ENCODE measurements around the gene NRXN3.

Gene NRXN3

DNA sequence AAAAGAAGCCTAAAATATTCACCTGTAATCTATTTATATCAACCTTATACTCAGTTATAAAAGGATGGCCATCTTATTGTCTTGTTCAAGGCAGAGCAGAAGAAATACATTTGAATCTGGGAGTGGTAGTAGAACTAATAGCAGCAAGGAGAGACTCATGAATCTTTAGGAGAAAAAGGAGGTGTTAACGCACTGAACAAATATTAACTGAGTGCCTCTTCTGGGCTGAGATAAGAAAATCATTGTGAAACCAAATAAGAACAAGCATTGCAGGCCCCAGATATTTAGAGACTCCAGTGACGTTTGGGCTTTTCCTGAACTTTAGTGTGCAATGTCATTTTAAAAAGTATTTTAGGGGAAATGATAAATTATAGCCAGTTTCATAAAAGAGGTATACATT, 1250.6 kb downstream of the NRXN3 start:
- no peak for DNase-seq (ENCODE audit: low read depth)
- no peak overlapping the region for H3K4me3 ChIP-seq (ENCODE audit: low read depth, low read length)
- TF ChIP-seq, protein P1, sequence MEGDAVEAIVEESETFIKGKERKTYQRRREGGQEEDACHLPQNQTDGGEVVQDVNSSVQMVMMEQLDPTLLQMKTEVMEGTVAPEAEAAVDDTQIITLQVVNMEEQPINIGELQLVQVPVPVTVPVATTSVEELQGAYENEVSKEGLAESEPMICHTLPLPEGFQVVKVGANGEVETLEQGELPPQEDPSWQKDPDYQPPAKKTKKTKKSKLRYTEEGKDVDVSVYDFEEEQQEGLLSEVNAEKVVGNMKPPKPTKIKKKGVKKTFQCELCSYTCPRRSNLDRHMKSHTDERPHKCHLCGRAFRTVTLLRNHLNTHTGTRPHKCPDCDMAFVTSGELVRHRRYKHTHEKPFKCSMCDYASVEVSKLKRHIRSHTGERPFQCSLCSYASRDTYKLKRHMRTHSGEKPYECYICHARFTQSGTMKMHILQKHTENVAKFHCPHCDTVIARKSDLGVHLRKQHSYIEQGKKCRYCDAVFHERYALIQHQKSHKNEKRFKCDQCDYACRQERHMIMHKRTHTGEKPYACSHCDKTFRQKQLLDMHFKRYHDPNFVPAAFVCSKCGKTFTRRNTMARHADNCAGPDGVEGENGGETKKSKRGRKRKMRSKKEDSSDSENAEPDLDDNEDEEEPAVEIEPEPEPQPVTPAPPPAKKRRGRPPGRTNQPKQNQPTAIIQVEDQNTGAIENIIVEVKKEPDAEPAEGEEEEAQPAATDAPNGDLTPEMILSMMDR (IDR thresholded peaks at IDR 0.05; ENCODE audit: low read depth, low read length, missing control alignments), result no peak
- in situ Hi-C loops (cut with HindIII; ENCODE audit: low sequenced_read_pairs), result no loop called here

DNA sequence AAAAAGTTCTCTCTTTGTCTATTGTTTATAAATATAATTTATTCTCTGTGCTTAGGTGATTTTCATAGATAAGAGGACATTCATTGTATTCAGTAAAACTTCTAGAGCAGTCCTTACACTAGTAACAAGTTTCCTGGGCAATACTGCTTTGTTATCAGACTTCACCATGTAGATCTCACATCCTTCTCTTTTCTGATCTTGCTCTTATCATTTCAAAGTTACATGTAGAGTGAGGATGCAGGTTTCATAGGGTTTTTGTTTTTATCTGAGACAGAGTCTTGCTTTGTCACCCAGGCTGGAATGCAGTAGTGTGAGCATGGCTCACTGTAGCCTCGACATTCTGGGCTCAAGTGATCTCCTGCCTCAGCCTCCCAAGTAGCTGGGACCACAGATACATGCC, 1251.6 kb downstream of the NRXN3 start:
- in situ Hi-C loops (cut with HindIII; ENCODE audit: low sequenced_read_pairs), result no loop called here
- H3K4me3 ChIP-seq (ENCODE audit: low read depth, low read length), result no peak overlapping the region
- TF ChIP-seq, protein P1 (IDR thresholded peaks at IDR 0.05; ENCODE audit: low read depth, low read length, missing control alignments), result no peak
- DNase-seq (ENCODE audit: low read depth), result no peak

DNA sequence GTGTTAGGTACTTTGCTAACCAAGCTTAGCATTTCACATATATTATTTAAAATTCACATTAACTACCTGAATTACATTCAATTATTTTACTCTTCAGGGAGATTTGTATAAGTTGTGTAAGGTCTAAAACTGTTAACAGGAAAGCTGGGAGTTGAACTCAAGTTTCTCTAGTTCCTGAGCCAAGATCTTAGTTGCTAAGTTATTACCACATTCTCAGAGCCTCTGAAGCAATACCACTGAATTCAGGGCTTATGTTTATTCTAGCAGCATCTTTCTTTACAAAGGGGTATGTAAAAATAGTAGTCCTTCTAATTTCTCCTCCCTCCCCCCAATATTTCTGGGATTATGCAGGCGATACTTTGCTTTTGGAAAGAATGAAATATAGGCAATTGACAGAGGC, 1254.3 kb downstream of the NRXN3 start:
- TF ChIP-seq, protein P1 (IDR thresholded peaks at IDR 0.05; ENCODE audit: low read depth, low read length, missing control alignments), result no peak
- no peak for DNase-seq (ENCODE audit: low read depth)
- no peak overlapping the region for H3K4me3 ChIP-seq (ENCODE audit: low read depth, low read length)
- in situ Hi-C loops (cut with HindIII; ENCODE audit: low sequenced_read_pairs), result no loop called here

DNA sequence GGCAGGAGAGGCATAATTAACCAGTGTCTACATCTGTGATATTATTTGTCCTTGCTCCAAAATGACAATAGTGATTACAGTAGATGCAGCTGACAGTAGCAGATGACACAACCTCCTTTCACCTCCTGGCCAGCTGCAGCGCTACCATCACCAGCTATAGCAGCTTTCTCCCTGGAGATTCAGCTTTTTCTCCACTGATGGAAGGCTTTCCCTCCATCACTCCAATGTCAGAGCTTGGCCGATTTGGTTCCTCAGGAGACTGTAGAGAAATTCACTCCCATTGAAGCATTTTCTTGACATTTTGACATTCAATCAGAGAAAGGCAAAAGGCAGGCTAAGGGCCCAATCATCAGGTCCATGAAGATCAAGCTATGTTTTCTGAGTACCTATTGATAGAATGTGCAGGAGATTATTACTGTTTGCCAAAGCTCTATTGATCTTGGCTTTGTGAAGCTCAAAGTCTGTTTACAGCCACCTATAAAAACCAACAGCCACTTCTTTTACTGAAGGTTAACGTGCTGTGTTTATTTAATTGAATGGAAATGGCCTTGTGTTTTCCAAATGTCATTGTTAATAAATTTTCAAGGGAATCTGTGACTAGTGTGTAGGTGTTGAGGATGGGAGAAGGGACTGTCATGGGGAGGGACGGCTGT, 1256.1 kb downstream of the NRXN3 start:
- in situ Hi-C loops (cut with HindIII; ENCODE audit: low sequenced_read_pairs), result no loop called here
- TF ChIP-seq, protein P1 (IDR thresholded peaks at IDR 0.05; ENCODE audit: low read depth, low read length, missing control alignments), result no peak
- DNase-seq (ENCODE audit: low read depth), result no peak
- H3K4me3 ChIP-seq (ENCODE audit: low read depth, low read length), result no peak overlapping the region

DNA sequence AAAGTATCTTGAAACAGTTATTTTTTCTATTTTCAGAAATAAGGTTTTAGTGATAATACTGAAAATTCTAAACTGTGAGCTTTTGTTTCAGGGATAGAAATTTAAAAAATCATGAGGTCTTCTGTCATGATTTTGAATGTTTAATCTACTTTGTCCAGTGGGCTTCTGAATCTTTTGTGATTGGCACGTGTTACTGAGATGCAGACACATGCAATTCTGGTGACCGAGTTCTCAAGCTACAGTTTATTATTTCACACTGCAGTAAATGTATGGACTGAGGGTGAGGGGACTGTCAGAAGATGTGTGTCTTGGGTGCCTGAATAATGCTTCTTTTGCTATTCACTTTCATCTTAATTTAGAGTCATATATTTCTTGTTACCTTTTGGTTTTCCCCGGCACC, 1262.5 kb downstream of the NRXN3 start:
- no peak overlapping the region for H3K4me3 ChIP-seq (ENCODE audit: low read depth, low read length)
- TF ChIP-seq, protein P1 (IDR thresholded peaks at IDR 0.05; ENCODE audit: low read depth, low read length, missing control alignments), result no peak
- DNase-seq (ENCODE audit: low read depth), result no peak
- in situ Hi-C loops (cut with HindIII; ENCODE audit: low sequenced_read_pairs), result loop anchor here (5.0 kb wide), 1 partner anchor 55 kb away; no protein-coding TSS in a partner anchor

DNA sequence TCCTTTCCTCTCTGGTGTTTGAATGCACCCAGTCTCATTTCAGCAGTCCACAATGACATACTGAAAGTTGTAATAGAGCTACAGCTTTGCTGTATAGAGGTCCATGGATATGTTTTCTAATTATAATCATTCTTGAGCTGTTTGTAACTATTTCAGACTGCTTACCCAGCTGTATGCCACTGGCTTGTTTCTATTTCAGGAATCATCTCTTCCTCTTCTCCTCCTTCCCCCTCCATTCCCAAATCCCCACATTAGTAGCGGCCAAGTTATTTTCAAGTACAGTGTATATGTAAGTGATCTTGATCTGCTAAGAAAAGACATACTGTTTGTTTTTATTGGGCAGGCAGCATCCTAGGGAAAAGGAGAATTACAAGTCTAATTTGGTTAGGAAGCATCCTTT, 1266.2 kb downstream of the NRXN3 start:
- in situ Hi-C loops (cut with HindIII; ENCODE audit: low sequenced_read_pairs), result no loop called here
- H3K4me3 ChIP-seq (ENCODE audit: low read depth, low read length), result no peak overlapping the region
- TF ChIP-seq, protein P1 (IDR thresholded peaks at IDR 0.05; ENCODE audit: low read depth, low read length, missing control alignments), result no peak
- DNase-seq (ENCODE audit: low read depth), result no peak

Data from astrocyte of the cerebellum (primary cell).